ENCODE measurements around the gene RIPOR3.
"Not testable (repeated sequence)": the region's sequence is repeated elsewhere in the genome, so short reads cannot be mapped to it uniquely, and the experiment has no call there.

The RIPOR3 gene

GRCh38 chr20:50598768-50599167 is 92.6 kb downstream of the RIPOR3 start:
- not testable (repeated sequence) for H3K4me3 ChIP-seq (ENCODE audit: low read length in 2 of 2); H3K27ac ChIP-seq (ENCODE audit: low read length); H3K9ac ChIP-seq (ENCODE audit: low read length in 2 of 2); H3K9me3 ChIP-seq (ENCODE audit: control insufficient read depth in 2 of 2, low read length in 2 of 2); H3K36me3 ChIP-seq (ENCODE audit: control insufficient read depth in 2 of 2, insufficient read depth in 2 of 2, low read length in 2 of 2); H3K4me1 ChIP-seq (ENCODE audit: control insufficient read depth, insufficient read depth, low read length)
- H3K27me3 ChIP-seq (ENCODE audit: control insufficient read depth in 1 of 2, insufficient read depth in 2 of 2, low read length in 2 of 2): peaks cover 12 to 28% of the 10 kb centered on the region in 2 donors

- Histone ChIP-seq H3K4me1 (ENCODE audit: control insufficient read depth, insufficient read depth, low read length) (peaks cover 6% of the 10 kb centered on the region), H3K27me3 (ENCODE audit: control insufficient read depth in 1 of 2, insufficient read depth in 2 of 2, low read length in 2 of 2) (peaks cover 12 to 28% of the 10 kb centered on the region in 2 donors), H3K9ac (ENCODE audit: low read length in 2 of 2) (no peak overlapping the region), H3K36me3 (ENCODE audit: control insufficient read depth in 2 of 2, insufficient read depth in 2 of 2, low read length in 2 of 2) (no peaks in the 10 kb centered on the region), H3K27ac (ENCODE audit: low read length) (no peak overlapping the region), H3K9me3 (ENCODE audit: control insufficient read depth in 2 of 2, low read length in 2 of 2) (no peaks in the 10 kb centered on the region), H3K4me3 (ENCODE audit: low read length in 2 of 2) (no peak overlapping the region)
Measured at GRCh38 chr20:50598074-50598473, 93.3 kb downstream of the RIPOR3 start.

- peaks cover 12 to 28% of the 10 kb centered on the region in 2 donors for H3K27me3 ChIP-seq (ENCODE audit: control insufficient read depth in 1 of 2, insufficient read depth in 2 of 2, low read length in 2 of 2)
- H3K27ac ChIP-seq (ENCODE audit: low read length): no peak overlapping the region
Measured at GRCh38 chr20:50597406-50597969, 93.9 kb downstream of the RIPOR3 start.

GRCh38 chr20:50596694-50597021 is 94.7 kb downstream of the RIPOR3 start:
- Histone ChIP-seq H3K9ac (ENCODE audit: low read length in 2 of 2) (no peak overlapping the region), H3K36me3 (ENCODE audit: control insufficient read depth in 2 of 2, insufficient read depth in 2 of 2, low read length in 2 of 2) (no peaks in the 10 kb centered on the region), H3K4me1 (ENCODE audit: control insufficient read depth, insufficient read depth, low read length) (peaks cover 20% of the 10 kb centered on the region)

More at GRCh38 chr20:50597406-50597969, 93.9 kb downstream of the RIPOR3 start:
- no peak overlapping the region for H3K9ac ChIP-seq (ENCODE audit: low read length in 2 of 2)
- no peaks in the 10 kb centered on the region for H3K36me3 ChIP-seq (ENCODE audit: control insufficient read depth in 2 of 2, insufficient read depth in 2 of 2, low read length in 2 of 2)
- H3K4me3 ChIP-seq (ENCODE audit: low read length in 2 of 2): no peak overlapping the region
- peaks cover 12% of the 10 kb centered on the region for H3K4me1 ChIP-seq (ENCODE audit: control insufficient read depth, insufficient read depth, low read length)
- no peaks in the 10 kb centered on the region for H3K9me3 ChIP-seq (ENCODE audit: control insufficient read depth in 2 of 2, low read length in 2 of 2)

GRCh38 chr20:50595988-50596693 is 95.2 kb downstream of the RIPOR3 start:
- Histone ChIP-seq H3K9me3 (ENCODE audit: control insufficient read depth in 2 of 2, low read length in 2 of 2) (no peaks in the 10 kb centered on the region), H3K4me1 (ENCODE audit: control insufficient read depth, insufficient read depth, low read length) (peaks cover 20% of the 10 kb centered on the region), H3K27ac (ENCODE audit: low read length) (no peak overlapping the region), H3K4me3 (ENCODE audit: low read length in 2 of 2) (no peak overlapping the region), H3K27me3 (ENCODE audit: control insufficient read depth in 1 of 2, insufficient read depth in 2 of 2, low read length in 2 of 2) (peaks cover 12 to 28% of the 10 kb centered on the region in 2 donors), H3K36me3 (ENCODE audit: control insufficient read depth in 2 of 2, insufficient read depth in 2 of 2, low read length in 2 of 2) (no peaks in the 10 kb centered on the region), H3K9ac (ENCODE audit: low read length in 2 of 2) (no peak overlapping the region)

More at GRCh38 chr20:50596694-50597021, 94.7 kb downstream of the RIPOR3 start:
- Histone ChIP-seq H3K27me3 (ENCODE audit: control insufficient read depth in 1 of 2, insufficient read depth in 2 of 2, low read length in 2 of 2) (peaks cover 12 to 28% of the 10 kb centered on the region in 2 donors), H3K27ac (ENCODE audit: low read length) (no peak overlapping the region), H3K4me3 (ENCODE audit: low read length in 2 of 2) (no peak overlapping the region), H3K9me3 (ENCODE audit: control insufficient read depth in 2 of 2, low read length in 2 of 2) (no peaks in the 10 kb centered on the region)

DNA sequence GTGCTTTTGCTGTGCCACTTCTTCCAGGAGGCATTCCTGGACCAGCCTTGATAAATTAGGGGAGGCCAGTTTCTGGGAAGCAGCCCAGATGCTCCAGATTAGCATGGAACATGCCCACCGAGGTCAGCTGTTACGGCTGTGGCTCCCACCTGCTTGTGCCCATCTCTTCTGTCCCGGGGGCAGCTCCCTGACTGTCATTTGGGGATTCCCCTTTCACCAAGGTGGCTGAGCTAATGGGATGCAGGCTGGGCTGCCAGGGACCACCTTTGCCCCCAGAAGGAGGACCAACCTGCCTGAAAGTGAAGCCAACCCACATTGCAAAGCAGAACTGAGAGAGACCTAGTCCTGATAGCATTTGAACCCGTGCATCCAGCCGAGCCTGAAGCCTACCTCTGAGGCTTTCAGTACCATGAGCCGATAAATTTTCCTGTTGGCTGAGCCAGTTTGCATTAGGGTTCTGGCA is 95.9 kb downstream of the RIPOR3 start:
- H3K4me3 ChIP-seq (ENCODE audit: low read length in 2 of 2): no peak overlapping the region

GRCh38 chr20:50594591-50595432 is 96.5 kb downstream of the RIPOR3 start:
- Histone ChIP-seq H3K4me1 (ENCODE audit: control insufficient read depth, insufficient read depth, low read length) (peaks cover 20% of the 10 kb centered on the region), H3K9ac (ENCODE audit: low read length in 2 of 2) (no peak overlapping the region), H3K9me3 (ENCODE audit: control insufficient read depth in 2 of 2, low read length in 2 of 2) (no peaks in the 10 kb centered on the region)

More for the DNA sequence above, 95.9 kb downstream of the RIPOR3 start:
- H3K27ac ChIP-seq (ENCODE audit: low read length): no peak overlapping the region
- H3K36me3 ChIP-seq (ENCODE audit: control insufficient read depth in 2 of 2, insufficient read depth in 2 of 2, low read length in 2 of 2): no peaks in the 10 kb centered on the region
- H3K9ac ChIP-seq (ENCODE audit: low read length in 2 of 2): no peak overlapping the region
- no peaks in the 10 kb centered on the region for H3K9me3 ChIP-seq (ENCODE audit: control insufficient read depth in 2 of 2, low read length in 2 of 2)
- peaks cover 20% of the 10 kb centered on the region for H3K4me1 ChIP-seq (ENCODE audit: control insufficient read depth, insufficient read depth, low read length)
- peaks cover 12 to 28% of the 10 kb centered on the region in 2 donors for H3K27me3 ChIP-seq (ENCODE audit: control insufficient read depth in 1 of 2, insufficient read depth in 2 of 2, low read length in 2 of 2)

DNA sequence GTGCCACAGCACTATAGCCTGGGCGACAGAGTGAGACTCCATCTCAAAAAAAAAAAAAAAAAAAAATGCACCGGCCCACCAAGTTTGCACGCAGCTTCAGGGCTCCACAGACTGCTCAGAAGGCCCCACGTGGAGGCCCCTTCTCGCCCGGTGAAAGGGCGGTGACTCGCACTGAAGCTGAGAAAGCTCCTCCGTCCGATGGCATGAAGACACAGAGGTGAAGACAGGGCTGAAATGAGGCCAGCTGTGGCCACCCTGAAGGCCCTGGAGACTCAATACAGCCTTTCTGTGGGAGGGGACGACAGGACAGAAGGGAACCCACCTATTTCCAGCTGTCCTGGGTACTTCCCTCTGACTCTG is 97.1 kb downstream of the RIPOR3 start:
- Histone ChIP-seq H3K27ac (ENCODE audit: low read length) (no peak overlapping the region), H3K27me3 (ENCODE audit: control insufficient read depth in 1 of 2, insufficient read depth in 2 of 2, low read length in 2 of 2) (peaks cover 12 to 25% of the 10 kb centered on the region in 2 donors), H3K36me3 (ENCODE audit: control insufficient read depth in 2 of 2, insufficient read depth in 2 of 2, low read length in 2 of 2) (no peaks in the 10 kb centered on the region), H3K9me3 (ENCODE audit: control insufficient read depth in 2 of 2, low read length in 2 of 2) (no peaks in the 10 kb centered on the region), H3K4me3 (ENCODE audit: low read length in 2 of 2) (no peak overlapping the region), H3K9ac (ENCODE audit: low read length in 2 of 2) (no peak overlapping the region), H3K4me1 (ENCODE audit: control insufficient read depth, insufficient read depth, low read length) (peaks cover 20% of the 10 kb centered on the region)

More at GRCh38 chr20:50594591-50595432, 96.5 kb downstream of the RIPOR3 start:
- Histone ChIP-seq H3K4me3 (ENCODE audit: low read length in 2 of 2) (no peak overlapping the region), H3K36me3 (ENCODE audit: control insufficient read depth in 2 of 2, insufficient read depth in 2 of 2, low read length in 2 of 2) (no peaks in the 10 kb centered on the region), H3K27ac (ENCODE audit: low read length) (no peak overlapping the region), H3K27me3 (ENCODE audit: control insufficient read depth in 1 of 2, insufficient read depth in 2 of 2, low read length in 2 of 2) (peaks cover 12 to 28% of the 10 kb centered on the region in 2 donors)

- Histone ChIP-seq H3K27ac (ENCODE audit: low read length) (no peak overlapping the region), H3K4me3 (ENCODE audit: low read length in 2 of 2) (no peak overlapping the region), H3K36me3 (ENCODE audit: control insufficient read depth in 2 of 2, insufficient read depth in 2 of 2, low read length in 2 of 2) (peaks cover 0 to 5% of the 10 kb centered on the region in 2 donors), H3K4me1 (ENCODE audit: control insufficient read depth, insufficient read depth, low read length) (peaks cover 20% of the 10 kb centered on the region), H3K27me3 (ENCODE audit: control insufficient read depth in 1 of 2, insufficient read depth in 2 of 2, low read length in 2 of 2) (peaks cover 12 to 25% of the 10 kb centered on the region in 2 donors), H3K9me3 (ENCODE audit: control insufficient read depth in 2 of 2, low read length in 2 of 2) (no peaks in the 10 kb centered on the region), H3K9ac (ENCODE audit: low read length in 2 of 2) (no peak overlapping the region)
Measured at GRCh38 chr20:50593005-50593335, 98.4 kb downstream of the RIPOR3 start.

- Histone ChIP-seq H3K27me3 (ENCODE audit: control insufficient read depth in 1 of 2, insufficient read depth in 2 of 2, low read length in 2 of 2) (peaks cover 11 to 20% of the 10 kb centered on the region in 2 donors), H3K4me3 (ENCODE audit: low read length in 2 of 2) (no peak overlapping the region), H3K4me1 (ENCODE audit: control insufficient read depth, insufficient read depth, low read length) (peaks cover 20% of the 10 kb centered on the region), H3K27ac (ENCODE audit: low read length) (no peak overlapping the region), H3K9me3 (ENCODE audit: control insufficient read depth in 2 of 2, low read length in 2 of 2) (no peaks in the 10 kb centered on the region), H3K9ac (ENCODE audit: low read length in 2 of 2) (no peak overlapping the region), H3K36me3 (ENCODE audit: control insufficient read depth in 2 of 2, insufficient read depth in 2 of 2, low read length in 2 of 2) (peaks cover 0 to 5% of the 10 kb centered on the region in 2 donors)
Measured at GRCh38 chr20:50592282-50593004, 98.9 kb downstream of the RIPOR3 start.

Measured in stomach smooth muscle (tissue), 2 donors.